ENCODE measurements around the gene FOSB. TPM values are rescaled to one million over a fixed set of nuclear protein-coding genes. Genes with fewer than 3 reads are reported as not detected.

FOSB gene
- total and polyA plus RNA-seq, 9 of the 15 experiments (the other 6 are each of a cell fraction or from before 2014, with no cell fraction given) = 0.11 to 2.7 (median 0.73) TPM

- TF ChIP-seq ZBTB40 (IDR thresholded peaks at IDR 0.05) (peak; percentile 22; the same call in 1 of the 2 replicates), ZBTB40 (CRISPR knock-in tag; IDR thresholded peaks at IDR 0.05) (no peak), ZSCAN29 (IDR thresholded peaks at IDR 0.05) (no peak), HMGXB4 (CRISPR knock-in tag; IDR thresholded peaks at IDR 0.05) (no peak), VEZF1 (CRISPR knock-in tag; IDR thresholded peaks at IDR 0.05) (peak; percentile 88), KLF6 (CRISPR knock-in tag; IDR thresholded peaks at IDR 0.05; ENCODE audit: borderline replicate concordance) (no peak), TEAD1 (CRISPR knock-in tag; IDR thresholded peaks at IDR 0.05) (peak; percentile 98 to 100), XRCC3 (IDR thresholded peaks at IDR 0.05) (no peak), SUPT5H (IDR thresholded peaks at IDR 0.05) (no peak), MEF2D (tag; conservative IDR thresholded peaks at IDR 0.05; ENCODE audit: low read depth) (peak; percentile 65; the same call in 1 of the 2 replicates), POLR2A (conservative IDR thresholded peaks at IDR 0.05) (no peak; the same call in none of the 2 replicates), NCOA2 (IDR thresholded peaks at IDR 0.05; ENCODE audit: partially characterized antibody in 2 of 2) (no peak), ZNF584 (CRISPR knock-in tag; IDR thresholded peaks at IDR 0.05; ENCODE audit: low read depth) (no peak), NCOA6 (IDR thresholded peaks at IDR 0.05) (no peak), BRD9 (IDR thresholded peaks at IDR 0.05; ENCODE audit: low read depth, partially characterized antibody) (peak; percentile 30), ZZZ3 (IDR thresholded peaks at IDR 0.05) (no peak), RNF2 (IDR thresholded peaks at IDR 0.05) (peak; percentile 77)
These were observed 11.9 kb upstream of the FOSB start (continued) for GRCh38 chr19:45455707-45456499.
